HG03378 (cell line): ENCODE measurements around the gene PRR18.

ENCODE experiments used
- ATAC-seq: cut with Tn5 transposase; IDR thresholded peaks from one replicate; pipeline ENCODE4 v1.9.1; 2021; ENCODE audit warnings: mild to moderate bottlenecking, moderate library complexity; ENCODE audit not compliant: unreplicated experiment

Gene PRR18

DNA sequence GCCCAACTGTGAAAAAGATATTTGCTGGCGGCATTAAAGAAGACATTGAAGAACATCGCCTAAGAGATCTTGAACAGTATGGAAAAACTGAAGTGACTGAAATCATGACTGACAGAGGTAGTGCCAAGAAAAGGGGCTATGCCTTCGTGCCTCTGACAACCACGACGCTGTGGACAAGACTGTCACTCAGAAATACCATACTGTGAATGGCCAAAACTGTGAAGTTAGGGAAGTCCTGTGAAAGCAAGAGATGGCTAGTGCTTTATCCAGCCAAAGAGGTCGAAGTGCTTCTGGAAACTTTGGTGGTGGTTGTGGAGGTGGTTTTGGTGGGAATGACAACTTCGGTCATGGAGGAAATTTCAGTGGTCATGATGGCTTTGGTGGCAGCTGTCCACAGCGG is 26.7 kb upstream of the PRR18 start:
- no peak for ATAC-seq

DNA sequence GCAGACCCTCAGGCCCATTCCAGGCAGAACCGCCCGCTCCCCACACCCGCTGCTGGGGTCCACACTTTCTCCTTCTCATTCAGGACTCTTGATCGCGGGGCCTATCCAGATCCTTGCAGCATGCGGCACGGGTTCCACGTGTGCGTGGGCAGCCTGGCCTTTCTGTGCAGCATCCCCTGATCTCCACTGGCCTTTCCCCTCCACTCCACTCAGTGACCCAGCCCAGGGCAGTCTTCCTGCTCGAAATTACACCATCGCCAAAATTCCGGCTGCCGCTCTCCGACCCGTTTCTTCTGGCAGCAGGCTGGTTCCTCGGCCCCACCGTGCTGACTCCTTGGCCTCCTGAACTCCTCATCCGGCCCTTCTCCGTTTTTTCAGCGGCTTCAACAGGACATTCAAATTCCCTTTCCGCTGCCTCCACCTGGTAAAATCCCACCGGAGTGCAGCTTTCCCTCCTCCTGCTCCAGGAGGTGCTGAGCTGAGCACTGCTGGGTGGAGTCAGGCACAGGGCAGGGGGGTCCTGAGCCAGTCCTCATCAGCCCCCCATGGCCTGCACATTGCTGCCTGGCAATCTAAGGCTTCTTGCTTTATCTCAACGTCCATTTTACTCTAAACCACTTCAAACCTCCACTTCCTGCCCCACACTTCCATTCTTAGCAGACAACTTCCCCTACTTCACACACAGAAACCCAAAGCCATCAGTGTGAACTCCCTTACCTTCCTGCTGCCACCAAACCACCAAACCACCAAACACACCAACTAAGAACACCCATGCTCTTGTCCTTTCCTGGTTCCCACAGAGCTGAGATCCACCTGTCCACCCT is 25.2 kb upstream of the PRR18 start:
- peak; percentile 80 for ATAC-seq

DNA sequence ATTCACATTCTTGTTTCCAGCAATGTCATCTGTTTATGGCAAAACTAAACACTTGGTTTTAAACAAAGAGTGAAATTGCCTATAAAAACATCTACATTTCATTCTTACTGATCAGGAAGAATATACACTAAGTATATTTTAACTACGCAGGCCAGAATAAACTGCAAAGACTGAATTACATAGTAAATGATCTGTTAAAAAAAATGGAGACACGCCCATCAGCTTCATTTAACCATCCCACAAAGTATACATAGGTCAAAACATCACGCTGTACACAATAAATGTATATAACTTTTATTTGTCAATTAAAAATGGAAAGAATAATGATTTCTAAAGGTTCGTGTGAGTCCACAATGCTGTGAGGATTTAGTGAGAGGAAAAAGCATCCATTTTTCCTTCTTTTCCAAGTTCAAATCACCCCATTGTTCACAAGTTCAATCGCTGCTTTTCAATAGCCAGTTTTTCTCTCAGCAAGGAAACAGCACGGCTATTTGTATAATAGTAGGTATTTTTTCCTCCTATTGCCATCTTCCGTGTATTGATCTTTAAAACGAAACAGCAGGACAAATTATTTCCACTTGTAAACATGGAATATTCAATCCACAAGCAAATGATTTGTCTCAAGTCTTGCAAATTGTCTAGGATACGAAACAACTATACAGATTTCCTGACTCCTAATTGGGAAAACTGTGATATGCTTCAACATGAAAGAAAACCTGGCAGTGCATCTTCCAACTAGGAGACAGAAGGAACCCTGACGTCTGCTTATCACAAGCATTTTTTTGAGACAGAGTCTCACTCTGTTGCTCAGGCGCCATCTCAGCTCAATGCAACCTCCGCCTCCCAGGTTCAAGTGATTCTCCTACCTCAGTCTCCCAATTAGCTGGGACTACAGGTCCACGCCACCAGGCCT is 23.6 kb upstream of the PRR18 start:
- no peak for ATAC-seq

DNA sequence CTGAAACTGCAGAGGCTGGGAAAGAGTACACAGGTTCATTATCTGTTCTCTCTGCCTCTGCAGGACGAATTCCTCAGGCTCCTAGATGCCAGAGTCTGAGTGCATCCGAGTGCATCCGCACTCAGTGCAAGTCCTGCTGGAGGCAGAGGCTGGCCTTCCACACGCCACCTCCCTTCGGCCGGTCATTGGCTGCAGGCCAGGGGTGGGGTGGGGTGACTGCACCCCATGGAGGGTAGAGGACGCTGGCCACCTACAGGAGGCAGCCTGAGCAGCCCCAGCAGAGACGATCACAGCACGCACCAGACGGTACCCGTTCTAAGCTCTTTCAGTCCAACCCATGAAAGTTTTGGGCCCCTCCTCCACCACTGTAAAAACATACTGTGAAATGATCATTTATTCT is 22.4 kb upstream of the PRR18 start:
- no peak for ATAC-seq

DNA sequence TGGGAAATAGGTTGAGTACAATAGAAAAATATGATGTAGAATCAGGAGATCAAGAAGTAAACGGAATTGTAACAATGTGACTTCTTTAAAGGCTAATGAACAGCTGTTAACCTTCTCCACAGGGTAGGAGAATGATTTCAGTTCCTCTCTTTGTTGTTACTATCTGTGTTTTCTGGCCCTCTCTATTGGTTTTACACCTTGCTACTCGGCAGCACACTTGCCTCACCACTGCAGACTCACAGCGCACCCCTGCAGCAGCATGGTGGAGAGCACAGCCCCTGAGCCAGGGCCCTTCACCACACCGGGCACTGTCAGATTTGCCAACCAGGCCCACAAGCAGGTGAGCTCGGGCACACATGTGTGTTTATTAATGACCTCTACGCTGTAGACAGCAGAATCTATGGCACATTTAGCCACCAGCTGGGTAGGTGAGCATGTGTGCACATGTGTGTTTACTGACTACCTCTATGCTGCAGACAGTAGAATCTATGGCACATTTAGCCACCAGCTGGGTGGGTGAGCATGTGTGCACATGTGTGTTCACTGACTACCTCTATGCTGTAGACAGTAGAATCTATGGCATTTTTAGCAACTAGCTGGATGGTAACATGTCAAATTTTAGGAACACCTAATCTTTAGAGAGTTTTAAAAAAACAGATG is 17.3 kb upstream of the PRR18 start:
- peak; percentile 72 for ATAC-seq

DNA sequence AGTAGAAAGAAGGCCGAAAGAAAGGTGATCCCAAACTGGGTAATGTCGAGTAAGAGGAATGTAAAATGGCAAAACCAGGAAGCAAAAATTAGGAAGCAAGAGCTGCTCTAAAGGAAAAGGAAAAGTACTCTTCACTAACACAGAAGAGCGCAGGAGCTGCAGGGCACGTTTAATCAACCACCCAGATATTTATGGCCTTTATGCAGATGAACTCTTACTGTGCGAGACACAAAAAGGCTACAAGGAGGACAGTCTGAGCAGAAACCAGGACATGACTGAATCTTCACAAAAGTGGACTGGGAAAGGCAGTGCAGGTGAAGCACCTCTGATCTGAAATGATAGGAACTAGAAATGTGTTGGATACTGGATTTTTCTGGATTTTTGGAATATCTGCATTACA is 15.2 kb upstream of the PRR18 start:
- no peak for ATAC-seq

DNA sequence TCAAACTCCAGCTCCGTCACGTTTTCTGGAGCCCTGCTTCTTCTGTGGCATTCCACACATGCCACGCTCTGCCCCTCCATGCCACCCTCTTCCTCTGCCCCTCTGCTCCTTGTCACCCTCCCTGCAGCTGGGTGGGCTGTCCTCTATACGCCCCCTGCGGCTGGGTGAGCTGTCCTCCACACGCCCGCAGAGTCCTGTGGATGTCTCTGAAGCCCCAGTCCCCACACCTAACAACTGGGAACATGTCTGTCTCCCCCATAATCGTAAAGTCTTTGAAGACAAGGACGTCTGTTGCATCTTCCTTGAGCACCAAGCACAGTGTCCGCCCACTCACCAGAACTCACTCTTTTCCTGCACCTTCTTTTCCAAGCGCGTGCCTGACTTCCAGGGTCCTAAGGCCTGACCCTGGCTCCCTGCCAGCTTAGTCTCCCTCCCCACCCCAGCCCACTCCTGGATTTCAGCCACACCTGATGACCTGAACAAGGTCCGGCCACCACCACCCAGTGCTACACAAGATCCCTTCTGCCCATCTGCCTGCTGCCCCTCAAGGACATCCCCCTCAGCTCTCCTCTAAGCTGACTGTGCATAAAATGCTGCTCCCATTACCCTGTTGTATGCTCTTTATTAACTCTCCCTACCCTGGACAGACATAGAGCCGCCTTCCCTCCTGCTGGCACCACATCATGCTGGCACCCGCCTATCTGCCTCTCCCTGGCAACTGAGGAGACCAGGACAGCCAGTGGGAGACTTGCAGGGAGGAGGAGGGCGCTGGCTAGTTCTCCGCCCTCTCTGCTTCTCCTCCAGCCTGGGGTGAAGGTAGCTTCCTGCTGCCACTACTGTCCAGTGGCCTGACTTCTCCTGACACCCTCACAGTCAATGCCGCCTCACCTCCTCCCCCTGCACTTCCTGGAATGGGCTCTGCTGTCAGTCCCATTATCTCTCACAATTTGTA is 10.7 kb upstream of the PRR18 start:
- no peak for ATAC-seq

DNA sequence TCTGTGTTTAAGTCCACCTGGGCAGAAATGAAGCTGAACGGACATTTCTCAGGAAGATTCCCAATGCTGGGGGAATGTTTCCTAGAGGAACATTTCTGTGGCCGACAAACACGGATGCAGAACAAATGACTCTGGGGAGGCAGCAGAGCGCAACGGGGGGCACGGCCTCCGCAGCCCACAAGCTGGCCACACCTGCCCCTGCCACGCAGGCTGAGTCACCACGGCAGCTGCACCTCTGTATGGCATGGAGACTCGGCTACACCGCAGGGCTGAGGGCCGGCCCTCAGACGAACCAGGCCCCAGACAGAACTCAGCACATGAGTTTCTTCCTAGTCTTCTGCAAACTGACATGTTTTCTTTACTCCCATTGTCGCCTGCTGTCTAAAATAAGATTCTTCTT is 10.0 kb upstream of the PRR18 start:
- no peak for ATAC-seq

DNA sequence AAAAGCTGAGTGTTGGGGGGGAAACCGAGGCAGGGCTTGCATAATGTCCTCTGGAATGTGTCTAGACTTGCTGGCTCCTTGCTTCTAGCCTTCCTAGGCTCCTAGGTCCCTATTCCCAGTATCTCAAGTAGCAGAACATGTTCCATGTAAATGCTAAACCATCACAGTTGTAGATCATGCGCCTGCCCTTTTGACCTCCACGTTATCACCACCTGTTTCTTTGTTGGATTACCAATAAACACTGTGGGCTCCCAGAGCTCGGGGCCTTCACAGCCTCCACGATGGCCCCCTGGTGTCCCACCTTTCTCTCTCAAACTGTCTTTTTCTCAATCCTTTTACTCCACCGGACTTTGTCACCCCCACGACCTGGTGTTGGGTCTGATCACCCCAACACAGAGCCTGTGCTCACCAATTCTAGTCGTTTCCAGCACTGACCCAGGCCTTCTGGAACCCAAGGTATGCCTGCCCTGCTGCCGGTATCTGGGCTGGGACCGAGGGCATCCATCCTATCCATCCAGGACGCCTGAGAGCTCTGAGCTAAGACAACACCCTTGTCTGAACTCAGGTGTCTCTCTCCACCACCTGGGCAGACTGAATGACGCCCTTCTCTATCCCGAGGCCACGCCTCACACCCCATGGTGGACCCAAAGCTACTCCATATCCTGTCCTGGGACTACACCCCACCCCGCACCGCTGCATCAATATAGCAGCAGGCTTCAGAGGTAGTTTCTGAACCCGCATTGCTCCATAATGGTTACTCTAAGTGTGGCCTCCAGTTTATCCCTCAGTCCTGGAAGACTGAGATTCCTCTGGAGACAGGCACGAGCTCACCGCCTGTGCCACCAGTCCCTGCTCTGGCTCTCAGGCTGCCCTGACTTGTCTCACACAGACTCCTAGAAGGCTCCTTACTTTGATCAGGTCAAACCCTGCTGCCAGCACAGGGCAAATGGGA is 9.3 kb upstream of the PRR18 start:
- ATAC-seq = no peak

DNA sequence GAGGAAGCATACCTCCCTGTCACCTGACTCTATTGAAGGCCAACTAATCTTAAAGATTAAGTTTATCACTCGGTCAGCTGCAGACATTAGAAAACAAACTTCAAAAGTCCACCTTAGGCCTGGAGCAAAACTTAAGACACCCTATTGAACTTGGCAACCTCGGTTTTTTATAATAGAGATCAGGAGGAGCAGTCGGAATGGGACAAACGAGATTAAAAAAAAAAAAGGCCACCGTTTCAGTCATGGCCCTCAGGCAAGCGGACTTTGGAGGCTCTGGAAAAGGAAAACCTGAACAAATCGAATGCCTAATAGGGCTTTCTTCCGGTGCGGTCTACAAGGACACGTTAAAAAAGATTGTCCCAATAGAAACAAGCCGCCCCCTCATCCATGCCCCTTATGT is 7.2 kb upstream of the PRR18 start:
- ATAC-seq = no peak

DNA sequence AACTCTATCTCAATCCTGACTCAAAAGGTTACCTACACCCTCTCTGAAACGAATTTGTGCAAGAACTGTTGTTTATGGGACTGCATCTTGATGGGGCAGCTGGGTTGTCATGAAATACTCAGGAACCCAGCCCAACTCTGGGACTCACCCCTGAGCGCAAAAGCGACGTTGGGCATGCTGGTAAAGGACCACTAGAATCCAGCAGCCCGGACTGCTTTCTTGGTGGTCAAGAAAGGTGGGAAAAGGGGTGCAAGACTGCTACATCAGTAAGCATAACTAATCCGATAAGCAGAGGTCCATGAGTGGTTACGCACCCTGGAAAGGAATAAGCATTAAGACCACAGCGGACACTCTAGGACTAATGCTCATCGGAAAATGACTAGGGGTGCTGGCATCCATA is 6.3 kb upstream of the PRR18 start:
- ATAC-seq = no peak

DNA sequence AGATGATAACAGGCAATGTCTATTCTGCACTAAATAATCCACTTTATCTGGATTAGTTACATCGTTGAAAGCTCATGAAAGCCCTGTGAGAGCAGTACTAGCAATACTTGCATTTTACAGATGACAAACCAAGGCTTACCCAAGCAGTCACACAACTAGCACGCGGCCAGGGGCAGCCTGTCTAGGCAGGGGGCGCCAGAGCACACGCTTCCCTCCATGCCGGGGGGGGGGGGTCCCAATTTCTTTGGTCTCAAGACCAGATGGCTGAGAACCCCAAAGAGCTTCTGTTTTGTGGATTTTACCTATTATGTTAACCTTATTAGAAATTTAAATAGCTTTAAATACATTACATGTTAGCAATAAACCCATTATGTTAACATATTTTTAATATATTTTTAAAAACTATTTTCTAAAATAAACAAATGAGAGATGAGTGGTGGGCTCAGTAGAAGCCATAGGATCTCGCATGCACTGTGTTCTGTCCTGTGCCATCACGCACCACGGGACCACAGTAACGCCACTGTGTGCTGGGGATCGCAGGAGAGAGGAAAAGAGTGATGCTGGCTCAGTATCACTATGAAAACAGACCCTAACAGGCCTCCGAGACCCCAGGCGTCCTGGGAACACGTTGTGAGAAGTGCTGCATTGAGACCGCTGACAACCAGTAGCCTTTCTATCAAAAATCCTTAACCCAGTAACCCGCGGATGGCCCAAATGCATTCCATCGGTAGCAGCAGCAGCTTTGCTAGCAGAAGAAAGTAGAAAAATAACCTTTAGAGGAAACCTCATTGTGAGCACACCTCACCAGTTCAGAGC is 5.3 kb upstream of the PRR18 start:
- peak; percentile 68 for ATAC-seq

DNA sequence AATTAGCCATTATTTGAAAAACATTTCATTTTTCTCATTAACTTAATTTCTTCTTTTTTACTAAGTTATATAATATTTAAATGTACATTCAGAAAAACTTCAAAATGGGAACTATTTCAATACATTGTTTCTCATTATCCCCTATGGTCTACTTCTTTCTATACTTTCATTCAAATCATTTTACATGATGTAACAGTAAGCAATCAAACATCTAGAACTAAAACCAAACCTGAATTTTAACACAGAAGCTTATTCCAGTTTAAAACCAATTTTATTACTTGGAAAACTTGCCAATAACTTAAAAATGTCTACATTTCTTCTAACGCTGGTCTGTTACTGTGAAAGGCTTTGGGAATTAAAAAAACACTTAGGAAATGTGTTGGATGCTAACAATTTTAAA is 4.6 kb upstream of the PRR18 start:
- ATAC-seq = no peak

DNA sequence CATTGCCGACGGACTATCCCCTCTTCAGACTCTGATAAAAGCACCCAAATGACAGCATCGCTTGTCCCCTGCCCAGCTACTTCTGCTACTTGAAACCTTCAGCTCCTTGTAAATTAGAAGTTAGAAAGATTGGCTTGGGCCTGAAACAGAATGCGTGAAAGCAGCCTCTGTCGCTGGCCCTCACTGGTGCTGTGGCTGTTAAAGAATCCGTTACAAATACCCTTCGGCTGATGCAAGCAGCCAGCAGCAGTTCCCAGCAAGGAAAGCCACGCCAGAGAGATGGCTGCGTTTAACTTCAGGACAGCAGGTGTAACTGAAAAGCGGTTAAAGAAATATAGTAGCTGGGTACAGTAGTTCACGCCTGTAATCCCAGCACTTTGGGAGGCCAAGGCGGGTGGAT is 2.4 kb upstream of the PRR18 start:
- no peak for ATAC-seq

DNA sequence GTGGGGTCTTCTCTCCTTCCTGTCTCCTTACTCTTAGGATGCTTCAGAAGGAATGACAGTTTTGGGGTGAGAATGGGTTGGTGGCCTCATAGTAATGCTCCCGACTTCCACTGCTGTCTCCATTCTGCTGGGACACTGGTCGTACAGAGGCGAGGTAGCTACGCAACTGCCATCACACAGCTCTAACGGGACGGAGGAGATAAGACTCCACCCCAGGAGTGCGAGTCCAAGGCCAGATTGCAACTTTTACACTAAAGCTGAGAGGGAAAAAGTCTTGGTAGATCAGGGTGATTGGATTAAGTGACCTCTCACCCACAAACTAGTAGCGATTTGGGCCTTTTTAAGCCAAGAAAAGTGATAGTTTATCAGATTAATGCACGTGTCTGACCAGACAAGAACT is 1.8 kb upstream of the PRR18 start:
- ATAC-seq = no peak

DNA sequence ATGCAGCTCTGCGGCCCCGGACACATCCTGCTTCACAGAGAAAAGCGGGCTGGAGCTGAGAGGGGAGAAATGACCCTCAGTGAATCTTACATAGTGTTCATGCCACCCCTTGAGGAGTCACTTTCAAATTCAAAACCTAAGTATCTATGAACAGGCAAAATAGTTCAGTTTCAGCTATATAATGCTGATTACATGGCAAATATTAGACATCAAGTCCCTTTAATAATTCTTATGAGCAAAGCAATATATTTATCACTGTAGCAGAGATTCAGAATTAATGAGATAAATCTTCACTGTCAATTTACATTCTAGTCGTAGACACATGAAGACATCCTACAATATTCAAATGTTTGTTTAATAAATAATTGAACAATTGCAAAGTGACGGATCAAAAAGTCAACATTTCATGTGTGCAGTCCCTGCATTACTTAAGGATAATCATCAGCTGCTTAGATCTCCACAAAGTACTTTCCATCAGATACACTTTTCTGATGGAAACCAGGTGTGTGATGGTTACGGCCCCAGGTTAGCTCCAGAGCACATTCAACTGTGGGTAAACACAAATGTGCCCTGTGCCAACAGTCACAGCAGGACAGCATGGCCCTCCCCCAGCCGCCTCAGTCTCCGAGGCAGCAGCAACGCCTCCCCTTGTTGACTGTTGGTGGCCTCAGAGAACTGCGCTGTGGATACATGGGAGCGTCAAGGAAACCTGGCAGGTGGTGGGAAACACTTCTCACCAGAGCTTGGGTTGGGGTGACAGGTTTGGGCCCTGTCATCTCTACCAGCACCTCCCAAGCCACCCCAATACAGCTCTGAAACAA is 787 bp upstream of the PRR18 start:
- ATAC-seq = no peak
